Measurements from ENCODE around the gene TDRD1. TPM values are rescaled to one million over a fixed set of nuclear protein-coding genes. Genes with fewer than 3 reads are reported as not detected.

Gene TDRD1
- total and polyA plus RNA-seq, 2 donors (not counting 3 experiments of a cell fraction or from before 2014, with no cell fraction given) = not detected

- H3K9ac ChIP-seq (replicated peaks; ENCODE audit: extremely low read depth, insufficient read depth, low read length) = no peak overlapping the region
- CTCF ChIA-PET = no interaction called here
- no TSS peak for BruUV-seq (replicated peaks)
These were observed 99.7 kb downstream of the TDRD1 start for GRCh38 chr10:114278884-114279191.

GRCh38 chr10:114279289-114279688, 100.1 kb downstream of the TDRD1 start:
- no peak for FAIRE-seq
- no peak overlapping the region for H3K27ac ChIP-seq (ENCODE audit: insufficient read depth, low read depth, low read length)
- no peak overlapping the region for H3K4me3 ChIP-seq (replicated peaks in 1 of 3; ENCODE audit: insufficient read depth in 1 of 3, low read depth in 1 of 3, low read length in 3 of 3)
- H3K9me3 ChIP-seq (replicated peaks; ENCODE audit: control insufficient read depth, insufficient read depth, low read length) = no peaks in the 10 kb centered on the region
- ChIA-PET CTCF (no interaction called here), POLR2A (no interaction called here)
- no peaks in the 10 kb centered on the region for H3K9me1 ChIP-seq (replicated peaks; ENCODE audit: control insufficient read depth, extremely low read depth, insufficient read depth, low read length)
- no peaks in the 10 kb centered on the region for H3K79me2 ChIP-seq (ENCODE audit: control insufficient read depth, insufficient read depth, low read length)
- no peaks in the 10 kb centered on the region for H4K20me1 ChIP-seq (replicated peaks; ENCODE audit: control insufficient read depth, extremely low read depth, insufficient read depth, low read length)
- H3K27me3 ChIP-seq (ENCODE audit: control insufficient read depth in 2 of 2, insufficient read depth in 2 of 2, low read length in 2 of 2) = peaks cover 0 to 5% of the 10 kb centered on the region in 2 experiments
- no peak overlapping the region for H3K9ac ChIP-seq (replicated peaks; ENCODE audit: extremely low read depth, insufficient read depth, low read length)
- no peak for TF ChIP-seq EZH2 (IDR thresholded peaks at IDR 0.05; ENCODE audit: borderline replicate concordance, low read depth, low read length, severe bottlenecking)
- TF ChIP-seq MYC (IDR thresholded peaks at IDR 0.05; ENCODE audit: low read depth, low read length) = no peak
- TF ChIP-seq JUN (IDR thresholded peaks at IDR 0.05; ENCODE audit: borderline replicate concordance, insufficient read depth, insufficient read length, low read depth) = no peak
- no peak for TF ChIP-seq MAX (IDR thresholded peaks at IDR 0.05; ENCODE audit: insufficient read depth, insufficient read length)
- no peak for TF ChIP-seq FOS (IDR thresholded peaks at IDR 0.05; ENCODE audit: borderline replicate concordance, insufficient read depth, low read length)
- TF ChIP-seq POLR2AphosphoS5 (IDR thresholded peaks at IDR 0.05; ENCODE audit: insufficient read depth, low read depth, low read length) = no peak
- TF ChIP-seq, protein P1, sequence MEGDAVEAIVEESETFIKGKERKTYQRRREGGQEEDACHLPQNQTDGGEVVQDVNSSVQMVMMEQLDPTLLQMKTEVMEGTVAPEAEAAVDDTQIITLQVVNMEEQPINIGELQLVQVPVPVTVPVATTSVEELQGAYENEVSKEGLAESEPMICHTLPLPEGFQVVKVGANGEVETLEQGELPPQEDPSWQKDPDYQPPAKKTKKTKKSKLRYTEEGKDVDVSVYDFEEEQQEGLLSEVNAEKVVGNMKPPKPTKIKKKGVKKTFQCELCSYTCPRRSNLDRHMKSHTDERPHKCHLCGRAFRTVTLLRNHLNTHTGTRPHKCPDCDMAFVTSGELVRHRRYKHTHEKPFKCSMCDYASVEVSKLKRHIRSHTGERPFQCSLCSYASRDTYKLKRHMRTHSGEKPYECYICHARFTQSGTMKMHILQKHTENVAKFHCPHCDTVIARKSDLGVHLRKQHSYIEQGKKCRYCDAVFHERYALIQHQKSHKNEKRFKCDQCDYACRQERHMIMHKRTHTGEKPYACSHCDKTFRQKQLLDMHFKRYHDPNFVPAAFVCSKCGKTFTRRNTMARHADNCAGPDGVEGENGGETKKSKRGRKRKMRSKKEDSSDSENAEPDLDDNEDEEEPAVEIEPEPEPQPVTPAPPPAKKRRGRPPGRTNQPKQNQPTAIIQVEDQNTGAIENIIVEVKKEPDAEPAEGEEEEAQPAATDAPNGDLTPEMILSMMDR (IDR thresholded peaks at IDR 0.05; ENCODE audit: extremely low read depth in 1 of 2, insufficient read depth in 1 of 2, low read depth in 1 of 2, low read length in 2 of 2) = no peak
- TF ChIP-seq POLR2A (IDR thresholded peaks at IDR 0.05; ENCODE audit: low read depth, low read length) = no peak
- no peak for TF ChIP-seq GATA2 (IDR thresholded peaks at IDR 0.05; ENCODE audit: insufficient read depth, insufficient read length, low read depth, low read length)
- intact Hi-C loops (cut with micrococcal nuclease) = no loop called here
- no peaks in the 10 kb centered on the region for H3K36me3 ChIP-seq (ENCODE audit: control insufficient read depth in 2 of 2, extremely low read depth in 1 of 2, insufficient read depth in 2 of 2, low read length in 2 of 2)
- no peak for DNase-seq (ENCODE audit: low read depth, low spot score)
- H2AFZ ChIP-seq (ENCODE audit: low read depth, low read length) = no peak overlapping the region
- no TSS peak for BruUV-seq (replicated peaks)
- H3K4me2 ChIP-seq (ENCODE audit: insufficient read depth, low read length) = no peak overlapping the region
- dilution Hi-C loops (cut with MboI; ENCODE audit: extremely low pct_ligation_motif_present, low sequenced_read_pairs) = no loop called here
- no peaks in the 10 kb centered on the region for H3K4me1 ChIP-seq (ENCODE audit: control insufficient read depth, extremely low read depth, insufficient read depth, low read length)

More at GRCh38 chr10:114278884-114279191, 99.7 kb downstream of the TDRD1 start:
- POLR2A ChIA-PET = no interaction called here
- DNase-seq (ENCODE audit: low read depth, low spot score) = no peak
- TF ChIP-seq JUN (IDR thresholded peaks at IDR 0.05; ENCODE audit: borderline replicate concordance, insufficient read depth, insufficient read length, low read depth) (no peak), GATA2 (IDR thresholded peaks at IDR 0.05; ENCODE audit: insufficient read depth, insufficient read length, low read depth, low read length) (no peak), POLR2AphosphoS5 (IDR thresholded peaks at IDR 0.05; ENCODE audit: insufficient read depth, low read depth, low read length) (no peak)
- no peaks in the 10 kb centered on the region for H3K9me3 ChIP-seq (replicated peaks; ENCODE audit: control insufficient read depth, insufficient read depth, low read length)
- no peaks in the 10 kb centered on the region for H4K20me1 ChIP-seq (replicated peaks; ENCODE audit: control insufficient read depth, extremely low read depth, insufficient read depth, low read length)
- H3K27ac ChIP-seq (ENCODE audit: insufficient read depth, low read depth, low read length) = no peak overlapping the region
- no peak overlapping the region for H3K4me3 ChIP-seq (replicated peaks in 1 of 3; ENCODE audit: insufficient read depth in 1 of 3, low read depth in 1 of 3, low read length in 3 of 3)
- no peak overlapping the region for H2AFZ ChIP-seq (ENCODE audit: low read depth, low read length)
- dilution Hi-C loops (cut with MboI; ENCODE audit: extremely low pct_ligation_motif_present, low sequenced_read_pairs) = no loop called here
- H3K9me1 ChIP-seq (replicated peaks; ENCODE audit: control insufficient read depth, extremely low read depth, insufficient read depth, low read length) = no peaks in the 10 kb centered on the region
- intact Hi-C loops (cut with micrococcal nuclease) = no loop called here
- FAIRE-seq = no peak
- no peaks in the 10 kb centered on the region for H3K36me3 ChIP-seq (ENCODE audit: control insufficient read depth in 2 of 2, extremely low read depth in 1 of 2, insufficient read depth in 2 of 2, low read length in 2 of 2)
- H3K4me2 ChIP-seq (ENCODE audit: insufficient read depth, low read length) = no peak overlapping the region
- peaks cover 0 to 3% of the 10 kb centered on the region in 2 experiments for H3K27me3 ChIP-seq (ENCODE audit: control insufficient read depth in 2 of 2, insufficient read depth in 2 of 2, low read length in 2 of 2)
- no peaks in the 10 kb centered on the region for H3K79me2 ChIP-seq (ENCODE audit: control insufficient read depth, insufficient read depth, low read length)
- no peaks in the 10 kb centered on the region for H3K4me1 ChIP-seq (ENCODE audit: control insufficient read depth, extremely low read depth, insufficient read depth, low read length)
